Kasumi-1 (cell line): ENCODE results near the gene DUOXA1.
"Not testable (repeated sequence)": the region's sequence is repeated elsewhere in the genome, so short reads cannot be mapped to it uniquely, and the experiment has no call there.

Experiments
- DNase-seq, 2 experiments: peaks; one replicate each; lab custom pipeline; 2025; lab: John Stamatoyannopoulos, UW

The DUOXA1 gene

DNA sequence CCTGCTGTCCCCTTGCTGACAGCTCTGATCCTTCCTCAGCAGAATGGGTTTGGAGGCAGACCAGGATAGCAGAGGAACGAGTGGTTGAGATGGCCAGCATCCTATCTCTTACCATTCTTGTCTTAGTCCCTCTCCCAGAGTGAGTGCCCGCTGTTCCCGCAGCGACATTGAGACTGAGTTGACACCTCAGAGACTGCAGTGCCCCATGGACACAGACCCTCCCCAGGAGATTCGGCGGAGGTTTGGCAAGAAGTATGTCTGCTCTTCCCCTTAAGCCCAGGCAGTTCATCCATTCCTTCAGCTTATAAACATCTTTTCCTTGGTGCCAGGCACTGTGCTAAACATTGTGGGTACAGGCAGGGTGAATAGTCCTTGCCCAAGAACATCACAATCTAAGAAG, 21.3 kb upstream of the DUOXA1 start:
- no peak for DNase-seq

DNA sequence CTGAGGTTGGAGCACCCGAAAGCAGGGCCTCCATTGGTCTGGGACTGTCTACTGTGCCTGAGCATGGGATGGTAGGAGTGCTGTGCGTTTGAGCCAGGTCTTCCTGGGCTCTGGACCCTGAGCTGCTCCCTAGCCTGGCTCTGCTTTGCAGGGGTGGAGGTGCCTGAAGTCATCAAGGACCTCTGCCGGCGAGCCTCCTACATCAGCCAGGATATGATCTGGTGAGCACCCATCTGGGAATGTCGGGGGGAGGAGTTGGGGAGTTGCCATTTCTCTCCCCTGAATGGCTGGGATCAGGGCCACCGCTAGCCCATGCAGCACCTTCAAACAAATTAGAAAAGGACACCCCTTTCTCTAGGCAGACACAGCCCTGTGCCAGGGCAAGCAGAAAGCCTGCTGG, 20.8 kb upstream of the DUOXA1 start:
- DNase-seq = no peak

DNA sequence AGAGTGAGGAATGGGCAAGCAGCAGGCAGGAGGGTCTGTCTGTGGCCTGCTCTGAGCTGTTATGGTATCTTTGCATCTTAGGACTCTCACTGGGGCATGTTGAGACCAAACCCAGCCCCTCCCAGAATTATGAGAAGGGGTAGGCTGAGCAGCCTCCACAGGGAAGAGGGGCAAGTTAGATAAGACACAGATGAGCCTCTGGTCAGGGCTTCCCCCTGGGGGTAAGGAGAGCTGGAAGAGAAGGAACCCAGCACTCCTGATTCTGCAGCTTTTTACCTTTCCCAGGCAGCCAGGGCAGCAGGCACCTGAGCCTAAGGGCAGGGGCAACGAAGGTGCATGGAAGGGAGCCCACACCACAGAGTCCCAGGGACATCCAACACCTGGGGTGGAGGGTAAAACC, 19.4 kb upstream of the DUOXA1 start:
- DNase-seq = no peak

DNA sequence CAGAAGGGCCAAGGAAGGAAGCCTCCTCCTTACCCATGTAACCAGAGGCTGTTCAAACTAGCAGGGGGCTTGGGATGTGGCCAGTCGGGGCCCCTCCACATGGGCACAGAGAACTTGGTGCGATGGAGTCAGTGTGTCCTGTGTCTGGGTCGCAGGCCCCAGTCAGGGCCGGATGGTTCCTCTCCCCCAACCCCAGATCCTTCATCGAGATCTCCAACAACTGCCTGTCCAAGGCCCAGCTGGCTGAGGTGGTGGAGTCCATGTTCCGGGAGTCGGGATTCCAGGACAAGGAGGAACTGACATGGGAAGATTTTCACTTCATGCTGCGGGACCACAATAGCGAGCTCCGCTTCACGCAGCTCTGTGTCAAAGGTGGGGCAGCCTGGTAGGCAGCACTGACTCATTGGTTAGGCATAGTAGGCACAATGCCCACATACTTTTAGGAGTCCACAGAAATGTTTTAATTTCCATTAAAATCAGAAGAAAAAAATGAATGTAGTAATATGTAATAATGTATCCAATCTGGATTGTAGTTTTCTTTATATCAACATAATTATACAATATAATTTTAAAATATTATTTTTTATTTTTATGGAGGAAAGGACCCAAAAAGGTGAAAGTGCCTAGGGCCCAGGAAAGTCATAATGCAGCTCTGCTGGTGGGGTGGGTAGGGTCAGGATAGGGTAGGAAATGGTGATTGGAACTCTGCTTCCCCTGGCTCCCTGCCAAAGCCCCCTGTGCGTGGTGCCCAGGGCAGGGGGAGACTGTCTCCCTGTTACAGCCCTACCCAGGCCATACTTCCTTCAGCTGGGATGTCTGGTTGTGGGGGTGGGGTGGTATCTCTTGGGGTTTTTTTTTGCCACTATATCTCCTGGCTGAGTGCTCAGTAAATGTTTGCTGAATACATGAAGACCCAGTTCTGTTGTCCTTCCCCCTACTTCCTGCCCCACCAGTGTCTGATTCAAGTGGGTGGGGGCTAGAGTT, 18.7 kb upstream of the DUOXA1 start:
- no peak for DNase-seq

DNA sequence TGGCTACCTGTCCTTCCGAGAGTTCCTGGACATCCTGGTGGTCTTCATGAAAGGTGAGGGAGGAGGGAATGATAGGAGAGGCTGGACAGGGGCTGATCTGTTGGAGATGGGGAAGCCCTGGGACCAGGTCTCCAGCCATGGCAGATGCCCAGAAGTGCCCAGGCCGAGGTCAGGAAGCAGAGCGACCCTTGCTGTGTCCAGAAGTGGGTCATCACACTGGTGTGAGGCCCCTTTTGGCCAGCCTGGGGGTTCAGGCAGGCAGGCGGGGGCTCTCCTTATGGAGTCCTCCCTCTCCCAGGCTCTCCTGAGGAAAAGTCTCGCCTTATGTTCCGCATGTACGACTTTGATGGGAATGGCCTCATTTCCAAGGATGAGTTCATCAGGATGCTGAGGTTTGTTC, 17.9 kb upstream of the DUOXA1 start:
- no peak for DNase-seq

DNA sequence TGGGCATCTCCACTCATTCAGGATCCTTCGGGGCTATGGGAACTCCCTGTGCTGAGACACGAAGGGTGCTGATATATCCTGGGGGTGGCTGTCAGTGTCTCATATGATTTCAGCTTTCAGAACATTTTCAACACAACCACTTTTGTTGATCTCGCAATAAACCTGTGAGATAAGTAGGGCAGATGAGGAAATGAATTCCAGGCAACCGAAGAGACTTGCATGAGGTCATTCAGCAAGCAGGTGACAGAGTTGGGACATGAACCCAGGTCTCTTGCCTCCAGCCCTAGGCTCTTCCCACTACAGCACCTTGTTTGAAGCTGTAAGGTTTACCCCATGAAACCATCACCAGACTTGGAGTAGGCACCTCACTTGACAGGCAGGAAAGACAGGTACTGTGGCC, 16.7 kb upstream of the DUOXA1 start:
- DNase-seq = no peak

DNA sequence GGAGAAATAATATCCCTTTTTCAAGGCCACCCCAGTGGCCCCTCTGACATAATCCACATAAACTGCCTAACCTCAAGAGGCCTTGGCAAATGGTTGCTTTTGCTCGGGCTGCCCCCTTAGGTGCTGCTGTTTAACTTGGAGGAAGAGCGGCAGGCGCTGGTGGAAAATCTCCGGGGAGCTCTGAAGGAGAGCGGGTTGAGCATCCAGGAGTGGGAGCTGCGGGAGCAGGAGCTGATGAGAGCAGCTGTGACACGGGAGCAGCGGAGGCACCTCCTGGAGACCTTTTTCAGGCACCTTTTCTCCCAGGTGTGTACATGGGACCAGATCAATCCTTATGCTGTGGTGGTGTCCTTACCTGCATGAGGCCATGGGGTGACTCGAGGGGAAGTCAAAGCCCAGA, 15.1 kb upstream of the DUOXA1 start:
- no peak for DNase-seq

DNA sequence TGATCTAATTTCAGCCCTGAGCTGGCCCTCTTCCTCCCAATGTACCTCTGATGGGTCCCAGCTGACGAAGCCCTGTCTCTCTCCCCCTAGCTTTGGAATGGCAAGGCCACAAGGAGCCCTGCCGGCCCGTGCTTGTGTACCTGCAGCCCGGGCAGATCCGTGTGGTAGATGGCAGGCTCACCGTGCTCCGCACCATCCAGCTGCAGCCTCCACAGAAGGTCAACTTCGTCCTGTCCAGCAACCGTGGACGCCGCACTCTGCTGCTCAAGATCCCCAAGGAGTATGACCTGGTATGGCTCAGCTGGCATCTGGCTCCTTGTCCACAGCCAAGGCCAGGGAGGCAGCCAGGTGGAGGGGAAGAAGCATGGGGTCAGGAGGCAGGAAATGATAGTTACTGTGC, 14.3 kb upstream of the DUOXA1 start:
- DNase-seq = no peak

DNA sequence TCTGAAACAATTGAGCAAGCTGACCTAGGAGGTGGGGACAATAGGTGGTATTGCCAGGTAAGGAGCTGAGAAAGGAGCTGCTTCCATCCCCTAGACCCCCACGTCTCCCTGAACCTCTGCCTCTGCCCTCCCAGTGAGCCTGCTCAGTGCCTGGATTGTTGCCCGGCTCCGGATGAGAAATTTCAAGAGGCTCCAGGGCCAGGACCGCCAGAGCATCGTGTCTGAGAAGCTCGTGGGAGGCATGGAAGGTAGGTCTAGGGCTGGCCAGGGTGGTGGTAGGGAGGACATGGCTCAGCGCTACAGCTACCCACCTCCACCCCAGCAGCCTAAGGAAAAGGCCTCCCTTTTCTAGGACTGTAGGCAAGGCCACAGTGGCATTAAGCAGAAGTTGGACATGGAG, 13.4 kb upstream of the DUOXA1 start:
- DNase-seq = no peak

DNA sequence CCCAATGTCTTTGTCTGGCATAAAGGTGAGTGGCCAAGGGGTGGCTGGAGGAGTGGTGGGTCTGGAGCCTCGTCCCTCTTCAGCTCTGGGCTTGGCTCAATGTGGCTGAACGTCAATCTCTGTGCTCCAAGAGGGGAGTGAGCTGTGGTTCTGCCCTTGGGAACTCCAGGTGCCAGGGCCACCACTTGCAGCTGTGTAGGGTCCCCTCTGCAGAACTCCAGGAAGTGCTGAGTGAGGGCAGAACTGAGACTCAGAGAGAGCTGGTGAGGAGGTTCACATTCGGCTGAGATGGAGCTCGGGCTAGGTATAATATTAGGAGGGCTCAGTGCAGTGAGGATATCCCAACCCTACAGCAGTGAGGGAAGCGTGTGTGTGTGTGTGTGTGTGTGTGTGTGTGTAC, 11.7 kb upstream of the DUOXA1 start:
- DNase-seq = no peak

DNA sequence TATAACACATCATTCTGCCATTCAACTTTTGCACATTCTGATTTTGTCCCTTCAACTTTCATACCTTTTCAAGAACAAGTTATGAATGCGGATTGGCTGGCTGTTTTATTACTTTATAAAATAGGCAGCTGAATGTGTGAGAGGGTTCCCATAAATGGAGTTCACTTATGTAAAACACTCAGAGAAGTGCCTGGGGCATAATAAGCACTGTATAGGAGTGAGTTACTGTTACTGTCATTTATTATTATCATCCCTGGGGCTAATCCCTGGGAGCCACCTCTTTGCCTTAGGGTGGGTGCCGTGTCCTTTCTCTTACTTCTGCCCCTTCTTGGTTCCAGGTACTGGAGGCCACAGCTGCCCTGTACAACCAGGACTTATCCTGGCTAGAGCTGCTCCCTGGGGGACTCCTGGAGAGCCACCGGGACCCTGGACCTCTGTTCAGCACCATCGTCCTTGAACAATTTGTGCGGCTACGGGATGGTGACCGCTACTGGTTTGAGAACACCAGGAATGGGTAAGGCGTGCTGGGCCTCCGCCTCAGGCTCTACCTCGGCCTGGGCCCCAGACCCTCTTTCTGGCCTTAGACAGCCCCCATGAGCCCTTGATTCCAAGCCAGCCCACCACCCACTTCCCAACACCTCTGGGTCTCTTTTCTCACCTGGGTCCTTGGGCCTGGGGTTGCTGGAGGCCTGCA, 11.0 kb upstream of the DUOXA1 start:
- no peak for DNase-seq

DNA sequence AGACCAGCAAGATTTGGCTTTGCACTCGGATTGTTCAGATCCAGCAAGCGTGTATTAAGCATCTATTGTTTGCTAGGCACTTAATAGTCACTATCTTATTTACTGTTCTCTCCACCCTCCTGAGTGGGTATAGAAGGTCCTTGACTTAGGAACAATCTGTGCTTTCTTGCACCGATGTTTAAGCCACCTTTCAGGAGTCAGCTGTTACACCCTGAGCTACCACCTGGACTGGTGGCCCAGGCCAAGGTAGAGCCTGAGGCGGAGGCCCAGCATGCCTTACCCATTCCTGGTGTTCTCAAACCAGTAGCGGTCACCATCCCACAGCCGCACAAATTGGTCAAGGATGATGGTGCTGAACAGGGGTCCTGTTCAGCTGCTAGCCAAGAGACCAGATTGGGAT, 10.1 kb upstream of the DUOXA1 start:
- DNase-seq = no peak

DNA sequence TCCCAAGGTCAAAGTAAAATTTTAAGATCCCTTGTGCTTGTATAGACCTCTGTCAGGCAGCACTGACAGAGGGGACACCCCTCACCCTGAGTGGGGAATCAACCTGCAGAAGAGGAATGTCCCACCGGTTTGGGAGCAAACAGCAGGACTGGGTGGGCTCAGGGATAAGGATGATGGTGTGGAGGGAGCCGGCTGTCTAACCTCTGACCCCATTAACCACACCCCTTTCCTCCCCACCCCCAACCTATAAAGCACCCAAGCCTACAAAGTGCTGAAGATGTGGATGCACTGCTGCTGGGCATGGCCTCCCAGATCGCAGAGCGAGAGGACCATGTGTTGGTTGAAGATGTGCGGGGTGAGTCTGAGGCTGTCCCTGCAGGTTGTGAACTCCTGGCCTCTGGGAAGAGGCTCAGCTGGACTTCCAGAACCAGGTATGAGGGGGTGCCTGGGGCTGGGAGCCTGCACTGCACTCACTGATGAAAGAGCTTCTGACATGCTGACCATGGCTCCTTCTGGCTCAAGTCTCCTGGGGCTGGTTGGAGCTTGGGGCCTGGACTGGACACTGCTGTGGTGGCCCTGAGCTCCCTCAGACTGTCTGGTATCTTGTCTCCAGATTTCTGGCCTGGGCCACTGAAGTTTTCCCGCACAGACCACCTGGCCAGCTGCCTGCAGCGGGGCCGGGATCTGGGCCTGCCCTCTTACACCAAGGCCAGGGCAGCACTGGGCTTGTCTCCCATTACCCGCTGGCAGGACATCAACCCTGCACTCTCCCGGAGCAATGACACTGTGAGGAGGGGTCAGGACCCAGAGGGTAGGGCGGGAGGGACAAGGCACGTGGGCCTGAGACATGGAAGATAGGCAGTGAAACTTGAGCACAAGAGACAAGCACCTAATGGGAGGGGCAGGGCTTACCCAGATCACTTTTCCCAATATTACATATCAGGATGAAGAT, 9.4 kb upstream of the DUOXA1 start:
- DNase-seq = no peak

DNA sequence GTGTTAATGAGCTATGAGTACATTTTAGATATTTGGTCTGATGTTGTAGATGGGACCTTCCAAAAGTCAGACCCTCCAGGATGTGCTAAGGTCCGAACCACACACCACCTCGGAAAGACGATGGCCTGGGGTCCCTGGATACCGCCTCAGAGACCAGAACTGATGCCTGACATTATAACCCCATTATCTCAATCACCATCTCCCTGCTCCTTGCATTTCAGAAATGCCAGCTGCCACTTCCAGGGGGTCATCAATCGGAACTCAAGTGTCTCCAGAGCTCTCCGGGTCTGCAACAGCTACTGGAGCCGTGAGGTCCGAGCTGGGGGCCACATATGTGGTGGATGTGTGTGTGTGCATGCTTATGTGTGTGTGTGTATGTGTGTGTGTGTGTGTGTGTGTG, 8.0 kb upstream of the DUOXA1 start:
- DNase-seq = no peak

DNA sequence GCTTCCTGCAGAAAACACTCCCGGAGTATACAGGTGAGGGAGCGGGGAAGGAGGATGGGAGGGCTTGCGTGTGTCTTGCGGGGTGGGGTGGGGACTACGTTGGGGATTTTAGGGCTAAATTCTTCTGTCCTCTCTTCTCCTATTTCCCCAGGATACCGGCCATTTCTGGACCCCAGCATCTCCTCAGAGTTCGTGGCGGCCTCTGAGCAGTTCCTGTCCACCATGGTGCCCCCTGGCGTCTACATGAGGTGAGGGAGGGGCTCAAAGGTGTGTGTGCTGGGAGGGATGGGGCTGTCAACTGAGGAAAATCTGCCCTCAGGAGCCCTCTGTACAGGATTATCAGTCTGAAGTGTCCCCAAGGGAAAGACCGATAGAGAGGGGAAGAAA, 6.7 kb upstream of the DUOXA1 start:
- DNase-seq = no peak

DNA sequence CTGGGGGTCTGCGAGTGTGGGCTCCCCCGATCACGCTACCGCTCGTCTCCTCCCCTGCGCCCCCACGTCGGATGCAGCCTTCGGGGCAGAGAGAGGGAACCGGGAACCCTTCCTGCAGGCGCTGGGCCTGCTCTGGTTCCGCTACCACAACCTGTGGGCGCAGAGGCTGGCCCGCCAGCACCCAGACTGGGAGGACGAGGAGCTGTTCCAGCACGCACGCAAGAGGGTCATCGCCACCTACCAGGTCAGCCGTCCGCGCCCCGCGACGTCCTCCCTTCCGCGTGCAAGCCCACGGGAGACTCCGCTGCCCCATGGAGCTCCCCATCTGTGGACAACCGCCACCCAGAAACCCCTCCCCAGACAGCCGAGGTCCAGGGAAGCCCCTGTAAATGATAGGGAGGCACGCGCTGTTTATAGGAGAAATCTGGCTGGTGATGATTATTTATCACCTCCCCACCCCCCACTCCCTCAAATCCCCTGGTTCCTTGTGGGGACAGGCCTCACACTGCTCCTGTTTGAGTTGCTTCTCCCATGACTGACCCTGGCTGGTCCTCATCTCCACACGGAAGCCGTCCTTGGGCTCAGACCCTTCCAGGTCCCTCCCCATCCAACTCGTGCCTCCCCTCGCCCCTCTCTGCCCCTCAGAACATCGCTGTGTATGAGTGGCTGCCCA, 6.2 kb upstream of the DUOXA1 start:
- not testable (repeated sequence) for DNase-seq

DNA sequence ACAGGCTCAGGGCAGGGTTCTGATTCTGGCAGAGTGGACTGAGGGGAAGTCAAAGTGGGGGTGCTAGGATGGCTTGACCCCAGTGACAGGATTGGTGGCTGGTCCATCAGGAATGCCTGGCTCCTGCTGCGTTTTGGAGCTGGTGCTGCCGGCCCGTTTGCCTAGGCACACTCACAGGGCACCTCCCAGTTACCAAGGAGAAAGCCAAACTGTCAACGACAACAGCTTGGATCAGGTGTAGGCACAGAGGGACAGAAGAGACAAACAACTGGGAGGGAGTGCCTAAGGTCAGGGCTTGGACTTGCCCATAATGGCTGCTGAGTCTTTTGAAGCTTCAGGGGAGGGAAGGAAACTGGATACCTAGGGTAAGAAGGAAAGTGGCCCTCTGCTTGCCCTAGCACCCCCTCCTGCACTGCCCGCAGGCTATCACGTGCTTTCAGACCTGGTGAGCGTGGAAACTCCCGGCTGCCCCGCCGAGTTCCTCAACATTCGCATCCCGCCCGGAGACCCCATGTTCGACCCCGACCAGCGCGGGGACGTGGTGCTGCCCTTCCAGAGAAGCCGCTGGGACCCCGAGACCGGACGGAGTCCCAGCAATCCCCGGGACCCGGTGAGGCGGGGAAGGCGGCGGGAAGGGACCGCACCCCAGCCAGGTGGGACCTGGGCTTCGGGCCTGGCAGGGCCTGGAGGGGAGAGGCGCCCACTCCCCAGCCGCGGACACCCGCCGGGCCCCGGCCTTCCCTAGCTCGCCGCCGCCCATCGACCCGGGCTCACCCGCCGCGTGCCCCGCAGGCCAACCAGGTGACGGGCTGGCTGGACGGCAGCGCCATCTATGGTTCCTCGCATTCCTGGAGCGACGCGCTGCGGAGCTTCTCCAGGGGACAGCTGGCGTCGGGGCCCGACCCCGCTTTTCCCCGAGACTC, 5.3 kb upstream of the DUOXA1 start:
- DNase-seq = no peak

DNA sequence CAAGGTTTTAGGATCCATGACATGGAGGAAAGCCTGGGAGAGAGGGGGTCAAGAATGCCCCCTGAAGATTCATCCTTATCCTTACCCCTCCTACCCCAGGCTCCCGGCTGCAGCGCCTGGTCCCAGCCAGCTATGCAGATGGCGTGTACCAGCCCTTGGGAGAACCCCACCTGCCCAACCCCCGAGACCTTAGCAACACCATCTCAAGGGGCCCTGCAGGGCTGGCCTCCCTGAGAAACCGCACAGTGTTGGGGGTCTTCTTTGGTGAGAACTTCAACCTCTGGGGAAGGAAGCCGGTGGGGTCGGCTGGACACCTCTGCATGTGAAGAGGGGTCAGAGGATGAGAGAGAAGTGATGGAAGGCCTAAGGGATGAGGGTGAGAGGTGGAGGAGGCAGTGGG, 4.4 kb upstream of the DUOXA1 start:
- no peak for DNase-seq

DNA sequence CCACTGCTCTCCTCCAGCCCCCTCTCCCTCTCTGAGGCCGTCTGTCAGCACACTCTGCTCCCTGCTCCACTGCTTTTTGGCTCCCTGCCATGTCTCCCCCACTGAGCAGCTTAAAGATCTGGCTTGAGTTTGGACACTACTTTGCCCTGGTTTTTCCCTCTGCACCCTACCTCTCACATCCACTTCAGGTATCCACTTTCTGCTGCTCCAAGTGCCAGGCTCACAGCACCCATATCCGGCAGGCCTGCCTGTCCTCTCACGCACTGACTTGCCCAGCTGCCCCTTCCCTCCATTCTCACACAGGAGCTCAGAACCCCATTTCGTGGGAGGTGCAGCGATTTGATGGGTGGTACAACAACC, 3.9 kb upstream of the DUOXA1 start:
- DNase-seq = no peak

DNA sequence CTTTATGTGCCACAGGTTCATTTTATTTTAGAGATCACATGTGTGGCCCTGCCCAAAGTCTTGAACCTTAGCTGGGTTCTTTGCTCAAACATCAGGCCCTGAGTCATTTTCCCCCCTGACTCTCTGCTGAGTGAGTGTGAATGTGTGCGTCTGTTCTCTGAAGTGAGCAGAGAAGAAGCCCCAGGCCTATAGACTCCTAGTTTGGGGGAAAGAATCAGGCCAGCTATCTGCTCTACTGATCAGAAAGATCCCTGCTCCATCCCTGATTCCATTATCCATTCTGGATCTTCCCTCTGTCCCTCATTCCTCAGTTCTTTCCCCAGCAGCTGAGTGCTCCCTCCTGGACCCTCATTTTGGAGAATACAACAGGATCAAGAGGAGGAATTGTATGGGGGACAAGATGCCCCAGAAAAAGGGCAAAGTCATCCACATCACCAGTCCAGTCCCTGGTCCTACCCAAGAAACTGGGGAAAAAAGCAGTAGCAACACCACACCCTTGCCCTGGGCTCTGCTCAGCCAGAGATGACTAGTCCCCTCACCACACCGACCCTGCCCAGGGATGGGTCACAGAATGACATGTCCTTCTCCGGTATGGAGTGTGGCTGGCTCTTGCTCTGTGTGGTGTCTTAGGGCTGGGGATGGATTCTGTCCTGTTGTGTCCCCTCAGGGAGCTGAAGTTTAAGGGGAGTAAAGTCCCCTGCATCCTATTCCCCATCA, 3.3 kb upstream of the DUOXA1 start:
- no peak for DNase-seq
